NCI-H2196 treated with DMSO at 0.1 percent for 48 hours (cell line): Measurements from ENCODE around the gene SORCS2.

ENCODE experiments used
- DNase-seq: peaks from one replicate; lab custom pipeline; 2025; ENCODE audit not compliant: unreplicated experiment; lab: John Stamatoyannopoulos, UW

The SORCS2 gene

GRCh38 chr4:7638984-7639789 is 446.8 kb downstream of the SORCS2 start:
- no peak for DNase-seq

DNA sequence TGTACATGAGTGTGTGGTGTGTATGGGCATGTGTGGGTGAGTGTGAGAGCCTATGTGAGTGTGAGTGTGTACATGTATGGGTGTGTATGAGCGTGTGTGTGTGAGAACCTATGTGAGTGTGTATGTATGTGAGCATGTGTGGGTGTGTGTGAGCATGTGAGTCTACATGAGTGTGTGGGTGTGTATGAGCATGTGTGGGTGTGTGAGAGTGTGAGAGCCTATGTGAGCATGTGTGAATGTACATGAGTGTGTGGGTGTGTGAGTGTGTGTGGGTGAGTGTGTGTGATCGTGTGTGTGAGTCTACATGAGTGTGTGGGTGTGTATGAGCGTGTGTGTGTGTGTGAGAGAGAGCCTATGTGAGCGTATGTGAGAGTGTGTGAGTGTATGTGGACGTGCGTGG is 447.8 kb downstream of the SORCS2 start:
- DNase-seq, result no peak

- no peak for DNase-seq
These were observed 449.4 kb downstream of the SORCS2 start for GRCh38 chr4:7641712-7642111.

DNA sequence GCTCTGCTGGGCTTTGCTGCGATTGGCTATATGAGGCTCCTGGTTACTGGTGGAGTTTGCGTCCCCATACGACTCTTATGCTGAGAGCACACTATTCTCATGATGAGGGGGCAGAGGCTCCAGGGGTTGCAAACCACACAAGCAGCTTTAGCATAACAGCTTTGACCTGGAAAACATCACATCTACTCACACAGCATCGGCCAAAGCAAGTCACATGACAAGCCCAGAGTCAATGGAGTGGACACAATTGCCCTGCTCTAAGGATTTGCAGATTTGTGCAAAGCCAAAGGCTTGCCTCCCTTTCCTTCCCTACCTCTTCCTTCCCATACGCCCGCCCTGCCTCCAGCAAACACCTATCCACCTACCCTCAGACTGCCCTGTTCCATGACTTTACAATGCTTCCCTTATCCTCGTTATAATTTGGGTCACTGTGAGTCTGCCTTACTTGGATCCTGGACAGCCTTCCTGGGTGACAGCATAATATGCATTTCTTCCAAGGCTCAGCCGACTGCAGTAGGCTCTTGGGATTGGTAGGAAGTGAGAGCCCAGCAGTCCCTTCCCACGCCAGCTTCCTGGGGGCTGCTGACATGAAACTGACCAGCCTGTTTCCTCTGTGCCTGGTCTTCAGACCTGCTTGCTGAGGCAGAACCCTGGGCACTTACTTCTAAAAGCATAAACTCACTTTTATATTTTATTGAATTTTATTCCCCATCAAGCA is 450.6 kb downstream of the SORCS2 start:
- no peak for DNase-seq

DNA sequence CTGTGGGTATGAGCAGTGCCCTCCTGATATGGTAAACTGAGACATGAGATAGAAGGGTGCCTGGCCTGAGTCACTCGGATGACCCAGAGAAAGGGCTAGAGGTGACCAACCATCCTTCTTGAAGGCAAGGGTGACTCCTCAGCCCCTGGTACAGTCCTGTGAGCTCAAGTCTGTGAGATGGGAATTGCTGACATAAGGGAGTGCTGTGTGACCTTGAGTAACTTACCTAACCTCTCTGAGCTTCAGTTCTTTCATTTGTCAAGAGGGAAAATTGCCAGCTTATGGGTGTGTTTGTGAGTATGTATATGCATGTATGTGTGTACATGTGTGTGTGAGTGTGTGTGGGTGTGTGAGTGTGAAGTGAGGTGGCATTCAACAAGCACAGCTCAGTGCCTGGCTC is 452.8 kb downstream of the SORCS2 start:
- DNase-seq, result no peak

GRCh38 chr4:7645956-7646355 is 453.6 kb downstream of the SORCS2 start:
- DNase-seq, result no peak

DNA sequence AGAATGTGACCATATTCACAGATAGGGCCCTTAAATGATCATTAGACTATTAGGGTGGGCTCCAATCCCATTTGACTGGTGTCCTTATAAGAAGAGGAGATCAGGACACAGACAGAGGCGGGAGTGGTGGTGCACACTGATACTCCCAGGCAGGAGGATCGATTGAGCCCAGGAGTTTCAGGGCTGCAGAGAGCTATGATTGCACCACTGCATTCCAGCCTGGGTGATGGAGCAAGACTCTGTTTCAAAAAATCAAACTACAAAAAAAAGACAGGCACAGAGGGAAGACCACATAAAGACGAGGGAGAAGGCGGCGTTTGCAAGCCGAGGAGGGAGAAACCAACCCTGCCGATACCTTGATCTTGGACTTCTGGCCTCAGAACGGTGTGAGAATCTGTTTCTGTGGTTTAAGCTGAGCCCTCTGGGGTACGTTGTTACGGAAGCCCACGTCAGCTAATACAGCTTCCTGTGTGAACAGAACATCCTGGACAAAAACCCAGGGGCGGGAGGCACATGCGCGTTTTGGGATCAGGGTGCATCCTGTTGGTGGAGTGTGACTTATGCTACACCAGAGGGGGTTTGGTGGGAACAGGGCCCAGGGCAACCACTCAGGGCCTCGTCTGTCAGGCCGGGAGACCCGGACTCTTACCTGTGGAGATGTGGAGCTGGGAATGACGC is 454.2 kb downstream of the SORCS2 start:
- no peak for DNase-seq

DNA sequence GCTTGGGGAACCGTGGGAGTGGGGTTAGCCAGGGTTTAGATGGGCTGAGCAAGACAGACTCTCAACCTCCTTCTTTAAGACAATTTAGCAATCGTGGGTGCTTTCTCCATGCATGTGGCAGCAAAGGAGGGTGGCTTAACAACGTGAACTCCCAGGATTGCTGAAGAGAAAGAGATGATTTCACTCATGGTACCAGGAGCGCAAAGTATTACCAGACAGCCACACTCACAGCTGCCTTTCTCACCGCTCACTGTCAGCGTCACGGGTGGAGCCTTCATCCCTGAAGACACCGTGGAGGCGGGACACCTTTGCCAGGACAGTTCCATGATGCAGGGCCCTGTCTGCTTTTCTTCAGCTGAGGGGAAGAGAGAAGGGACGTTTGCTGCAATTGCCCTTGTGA is 454.8 kb downstream of the SORCS2 start:
- no peak for DNase-seq

DNA sequence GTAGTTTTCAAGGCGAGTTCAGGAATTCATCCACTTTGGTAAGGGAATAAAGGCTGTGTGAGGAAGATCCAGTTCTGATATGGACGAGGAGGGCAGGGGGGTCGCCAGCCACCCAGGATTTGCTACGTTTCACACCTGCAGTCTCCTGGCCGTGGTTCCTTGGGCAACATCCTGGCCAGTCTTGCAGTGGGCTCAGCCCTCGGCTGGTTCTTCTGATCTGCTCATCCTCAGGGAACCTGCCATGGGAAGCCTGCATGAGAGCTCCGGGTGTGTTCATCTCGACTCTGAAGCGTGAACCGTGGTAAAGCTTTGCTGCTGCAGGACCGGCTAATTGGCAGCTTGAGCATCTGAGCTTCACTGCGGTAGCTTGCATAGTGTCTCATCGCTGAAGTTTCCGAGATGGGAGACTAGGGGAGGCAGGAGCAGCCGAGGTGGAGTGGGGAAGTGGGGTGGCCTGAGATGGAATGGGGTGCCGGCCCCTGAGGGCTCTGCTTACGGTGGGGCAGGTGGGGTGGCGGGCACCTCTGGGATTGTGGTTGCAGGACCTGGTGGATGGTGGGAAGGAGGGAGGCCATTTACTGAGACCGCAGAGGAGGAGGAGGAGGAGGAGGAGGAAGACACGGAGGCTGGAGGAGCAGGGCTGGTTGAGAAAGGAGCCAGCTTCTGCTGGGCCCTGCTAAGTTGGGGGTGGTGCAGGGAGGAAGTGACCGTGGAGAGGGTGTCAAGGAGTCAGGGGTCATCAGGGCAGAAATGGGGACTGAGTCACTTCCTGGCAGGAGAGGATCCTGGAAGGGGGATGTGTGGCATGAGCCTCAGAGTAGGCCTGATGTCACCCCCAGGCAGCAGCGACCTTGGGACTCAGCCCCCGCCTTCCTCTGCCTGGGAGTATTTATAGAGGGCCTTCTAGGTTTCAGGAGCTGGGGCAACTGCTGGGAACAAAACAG is 455.5 kb downstream of the SORCS2 start:
- DNase-seq, result no peak

- DNase-seq, result no peak
These were observed 456.4 kb downstream of the SORCS2 start for GRCh38 chr4:7648544-7649395.

DNA sequence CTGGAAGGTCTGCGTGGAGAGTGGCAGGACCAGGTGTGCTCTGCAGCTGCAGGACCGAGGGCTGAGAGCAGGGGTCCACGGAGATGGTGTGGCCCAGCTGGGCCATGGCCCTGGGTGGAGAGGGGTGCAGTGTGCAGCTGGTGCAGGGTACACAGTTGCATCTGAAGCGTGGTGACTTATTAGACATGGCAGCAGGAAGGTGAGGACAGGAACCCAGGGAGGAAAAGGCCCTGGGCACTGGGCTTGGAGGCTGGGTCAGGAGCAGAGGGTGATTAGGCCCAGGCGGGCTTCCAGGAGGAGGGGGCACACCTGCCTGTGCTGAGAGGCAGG is 457.0 kb downstream of the SORCS2 start:
- DNase-seq, result no peak

- DNase-seq, result no peak
These were observed 457.6 kb downstream of the SORCS2 start for GRCh38 chr4:7649741-7650531.

DNA sequence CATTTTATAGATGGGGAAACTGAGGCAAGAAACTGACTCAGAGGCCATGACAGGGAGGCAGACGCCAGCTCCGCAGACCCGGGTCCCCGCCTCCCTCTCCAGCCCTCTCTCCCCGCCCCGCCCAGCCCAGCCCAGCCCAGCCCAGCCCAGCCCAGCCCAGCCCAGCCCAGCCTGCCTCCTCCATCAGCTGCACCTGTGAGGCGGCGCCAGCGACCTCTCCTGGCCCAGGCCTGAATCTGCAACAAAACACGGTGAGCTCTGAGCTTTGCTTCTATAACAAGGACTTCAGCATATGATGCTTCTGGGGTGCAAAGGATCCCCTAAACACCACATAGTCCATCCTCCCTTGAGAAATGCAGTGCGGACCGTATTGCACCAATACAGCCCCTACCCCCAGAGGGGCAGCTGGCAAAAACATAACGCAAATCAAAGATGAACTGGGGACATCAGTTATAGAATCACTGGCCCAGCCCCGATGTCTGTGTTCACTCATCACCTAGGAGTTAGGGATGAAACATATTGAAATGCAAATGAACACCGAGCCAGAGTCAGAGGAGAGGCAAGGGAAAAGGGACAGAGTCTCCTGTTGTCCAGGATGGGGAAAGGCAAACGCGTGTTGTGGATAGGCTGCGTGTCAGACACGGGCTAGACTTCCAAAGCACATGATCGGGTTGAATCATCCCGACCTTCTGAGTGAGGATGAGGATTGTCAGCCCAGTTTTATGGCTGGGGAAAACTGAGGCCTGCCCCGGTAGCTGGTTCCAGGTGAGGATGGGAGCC is 458.5 kb downstream of the SORCS2 start:
- no peak for DNase-seq

DNA sequence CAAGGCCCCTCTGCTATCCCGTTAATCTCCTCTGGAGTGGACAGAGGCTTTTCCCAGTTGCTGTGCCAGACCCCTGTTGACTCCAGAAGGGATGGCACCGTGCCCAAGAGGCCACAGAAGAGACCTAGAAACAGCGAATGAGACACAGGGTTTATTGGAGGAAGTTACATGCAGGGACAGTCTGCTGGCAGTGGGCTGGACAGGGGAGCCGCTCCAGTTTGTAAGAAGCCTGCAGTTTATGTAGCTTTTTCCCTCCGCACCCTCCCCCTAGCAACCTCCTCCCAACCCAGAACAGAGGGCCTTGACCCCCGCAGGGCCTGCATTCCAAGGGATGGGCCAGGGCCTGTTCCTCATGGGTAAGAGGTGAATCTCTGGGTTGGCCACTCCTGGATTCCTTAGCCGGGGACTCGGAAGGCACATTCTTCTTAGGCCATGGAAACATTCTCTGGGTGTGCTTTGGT is 459.2 kb downstream of the SORCS2 start:
- no peak for DNase-seq

- DNase-seq, result no peak
These were observed 459.7 kb downstream of the SORCS2 start for GRCh38 chr4:7652006-7652405.

- DNase-seq, result no peak
These were observed 460.1 kb downstream of the SORCS2 start for GRCh38 chr4:7652451-7652881.

DNA sequence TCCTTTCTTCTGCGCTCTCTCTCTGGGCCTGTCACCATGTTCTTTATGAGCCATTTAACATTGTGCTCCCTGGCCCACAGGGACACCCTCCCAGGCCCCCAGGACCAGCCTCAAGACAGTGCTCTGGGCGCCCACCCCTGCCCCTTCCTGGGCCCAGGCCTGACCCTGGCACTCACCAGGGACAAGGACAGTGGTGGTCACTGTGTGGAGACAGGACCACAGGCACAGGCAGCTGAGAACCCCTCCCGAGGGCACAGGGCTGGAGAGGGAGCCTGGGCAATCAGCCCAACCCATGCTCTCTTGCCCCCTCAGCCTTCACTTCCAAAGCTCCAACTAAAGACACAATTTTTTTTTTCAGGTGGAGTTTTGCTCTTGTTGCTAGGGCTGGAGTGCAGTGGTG is 460.6 kb downstream of the SORCS2 start:
- no peak for DNase-seq
